HCT116 (cell line): ENCODE results near the gene ZNF521.

ENCODE experiments used
- POLR2AphosphoS5 ChIP-seq: IDR thresholded peaks from 2 replicates; pipeline ENCODE4 v1.6.1; 2011; ENCODE audit warnings: mild to moderate bottlenecking, low read depth, low read length, moderate library complexity
- SIN3A ChIP-seq: IDR thresholded peaks from 2 replicates; pipeline ENCODE4 v1.6.1; 2012; ENCODE audit warnings: low read depth
- TF ChIP-seq, protein P1 (sequence below): IDR thresholded peaks from 2 replicates; pipeline ENCODE4 v1.6.1; 2012; ENCODE audit warnings: low read depth
- TF ChIP-seq, protein P2 (sequence below), 3 experiments: fragments of 200-600 bp in 1 of 3; sonication (generic) in 1 of 3; IDR thresholded peaks in 2 of 3; conservative IDR thresholded peaks in 1 of 3; 2 replicates each; pipeline ENCODE4 v1.5.1; 2012 to 2017; ENCODE audit warnings: low read depth in 2 of 3, low read length in 2 of 3, antibody characterized with exemption in 1 of 3, borderline replicate concordance in 1 of 3, control low read depth in 1 of 3, mild to moderate bottlenecking in 1 of 3, mixed read lengths in 1 of 3, mixed run types in 1 of 3, moderate library complexity in 1 of 3; ENCODE audit not compliant: insufficient read depth in 1 of 3

DNA sequence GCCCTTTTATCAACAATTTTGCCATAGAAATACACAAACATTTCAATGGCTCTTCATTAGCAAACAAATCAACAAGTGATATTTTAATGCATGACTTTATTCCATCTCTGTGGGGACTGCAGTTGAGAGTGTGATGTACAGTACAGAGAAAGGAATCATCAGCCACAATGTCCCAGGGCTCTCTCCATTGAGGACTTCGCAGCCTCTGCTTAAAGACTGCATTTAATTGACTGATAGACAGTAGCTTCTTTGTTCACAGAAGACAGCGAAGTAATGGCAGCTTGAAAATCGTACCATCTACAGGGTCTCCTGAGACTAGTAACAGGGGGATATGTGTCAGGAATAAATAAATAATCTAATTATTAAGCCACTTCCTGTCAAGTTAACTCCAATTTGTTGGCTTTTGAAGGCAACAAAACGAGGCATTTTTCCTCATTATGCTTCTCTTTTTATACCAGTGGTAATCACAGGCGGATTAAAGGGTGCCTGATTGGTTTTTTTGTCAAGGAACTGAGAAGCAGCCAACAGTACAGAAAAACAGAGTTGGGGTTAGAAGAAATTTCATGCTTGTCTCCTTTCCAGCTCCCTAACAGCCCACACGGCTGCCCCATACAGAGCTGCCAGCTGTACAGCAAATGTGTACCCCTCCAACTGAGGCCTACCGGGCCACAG lies 164.3 kb downstream of the ZNF521 start:
- TF ChIP-seq, protein P1, sequence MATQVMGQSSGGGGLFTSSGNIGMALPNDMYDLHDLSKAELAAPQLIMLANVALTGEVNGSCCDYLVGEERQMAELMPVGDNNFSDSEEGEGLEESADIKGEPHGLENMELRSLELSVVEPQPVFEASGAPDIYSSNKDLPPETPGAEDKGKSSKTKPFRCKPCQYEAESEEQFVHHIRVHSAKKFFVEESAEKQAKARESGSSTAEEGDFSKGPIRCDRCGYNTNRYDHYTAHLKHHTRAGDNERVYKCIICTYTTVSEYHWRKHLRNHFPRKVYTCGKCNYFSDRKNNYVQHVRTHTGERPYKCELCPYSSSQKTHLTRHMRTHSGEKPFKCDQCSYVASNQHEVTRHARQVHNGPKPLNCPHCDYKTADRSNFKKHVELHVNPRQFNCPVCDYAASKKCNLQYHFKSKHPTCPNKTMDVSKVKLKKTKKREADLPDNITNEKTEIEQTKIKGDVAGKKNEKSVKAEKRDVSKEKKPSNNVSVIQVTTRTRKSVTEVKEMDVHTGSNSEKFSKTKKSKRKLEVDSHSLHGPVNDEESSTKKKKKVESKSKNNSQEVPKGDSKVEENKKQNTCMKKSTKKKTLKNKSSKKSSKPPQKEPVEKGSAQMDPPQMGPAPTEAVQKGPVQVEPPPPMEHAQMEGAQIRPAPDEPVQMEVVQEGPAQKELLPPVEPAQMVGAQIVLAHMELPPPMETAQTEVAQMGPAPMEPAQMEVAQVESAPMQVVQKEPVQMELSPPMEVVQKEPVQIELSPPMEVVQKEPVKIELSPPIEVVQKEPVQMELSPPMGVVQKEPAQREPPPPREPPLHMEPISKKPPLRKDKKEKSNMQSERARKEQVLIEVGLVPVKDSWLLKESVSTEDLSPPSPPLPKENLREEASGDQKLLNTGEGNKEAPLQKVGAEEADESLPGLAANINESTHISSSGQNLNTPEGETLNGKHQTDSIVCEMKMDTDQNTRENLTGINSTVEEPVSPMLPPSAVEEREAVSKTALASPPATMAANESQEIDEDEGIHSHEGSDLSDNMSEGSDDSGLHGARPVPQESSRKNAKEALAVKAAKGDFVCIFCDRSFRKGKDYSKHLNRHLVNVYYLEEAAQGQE: no peak
- TF ChIP-seq, protein P2, sequence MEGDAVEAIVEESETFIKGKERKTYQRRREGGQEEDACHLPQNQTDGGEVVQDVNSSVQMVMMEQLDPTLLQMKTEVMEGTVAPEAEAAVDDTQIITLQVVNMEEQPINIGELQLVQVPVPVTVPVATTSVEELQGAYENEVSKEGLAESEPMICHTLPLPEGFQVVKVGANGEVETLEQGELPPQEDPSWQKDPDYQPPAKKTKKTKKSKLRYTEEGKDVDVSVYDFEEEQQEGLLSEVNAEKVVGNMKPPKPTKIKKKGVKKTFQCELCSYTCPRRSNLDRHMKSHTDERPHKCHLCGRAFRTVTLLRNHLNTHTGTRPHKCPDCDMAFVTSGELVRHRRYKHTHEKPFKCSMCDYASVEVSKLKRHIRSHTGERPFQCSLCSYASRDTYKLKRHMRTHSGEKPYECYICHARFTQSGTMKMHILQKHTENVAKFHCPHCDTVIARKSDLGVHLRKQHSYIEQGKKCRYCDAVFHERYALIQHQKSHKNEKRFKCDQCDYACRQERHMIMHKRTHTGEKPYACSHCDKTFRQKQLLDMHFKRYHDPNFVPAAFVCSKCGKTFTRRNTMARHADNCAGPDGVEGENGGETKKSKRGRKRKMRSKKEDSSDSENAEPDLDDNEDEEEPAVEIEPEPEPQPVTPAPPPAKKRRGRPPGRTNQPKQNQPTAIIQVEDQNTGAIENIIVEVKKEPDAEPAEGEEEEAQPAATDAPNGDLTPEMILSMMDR (IDR thresholded peaks at IDR 0.05 in 2 of 3, conservative IDR thresholded peaks at IDR 0.05 in 1 of 3; ENCODE audit: borderline replicate concordance in 1 of 3, insufficient read depth in 1 of 3, low read depth in 2 of 3, low read length in 2 of 3): no peak
- no peak for TF ChIP-seq POLR2AphosphoS5
- no peak for TF ChIP-seq SIN3A
